ENCODE results near the gene ARHGAP15. TPM values are rescaled to one million over a fixed set of nuclear protein-coding genes. Genes with fewer than 3 reads are reported as not detected.

The ARHGAP15 gene
- total RNA-seq, 4 donors from 2014 or later, result 0.80 to 53.1 (median 12.7) TPM

DNA sequence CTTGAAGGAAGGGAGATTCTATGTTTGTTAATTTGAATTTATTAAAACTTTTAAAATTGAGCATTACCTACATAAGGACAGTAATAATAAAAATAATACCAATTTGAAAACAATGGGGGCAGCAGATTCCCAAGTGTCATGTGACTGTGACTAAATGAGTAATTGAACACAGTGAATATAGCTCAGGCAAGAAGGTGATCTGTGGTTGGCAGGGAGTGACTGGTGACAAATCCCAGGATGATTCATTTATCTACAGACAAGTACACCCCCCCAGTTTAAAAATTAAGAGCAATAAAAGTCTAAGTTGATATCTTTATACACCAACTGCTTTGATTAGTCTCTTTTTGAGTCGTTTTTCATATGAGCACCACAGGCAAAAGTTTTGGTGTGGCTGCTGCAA is 299.5 kb downstream of the ARHGAP15 start:
- TF ChIP-seq, protein P1, sequence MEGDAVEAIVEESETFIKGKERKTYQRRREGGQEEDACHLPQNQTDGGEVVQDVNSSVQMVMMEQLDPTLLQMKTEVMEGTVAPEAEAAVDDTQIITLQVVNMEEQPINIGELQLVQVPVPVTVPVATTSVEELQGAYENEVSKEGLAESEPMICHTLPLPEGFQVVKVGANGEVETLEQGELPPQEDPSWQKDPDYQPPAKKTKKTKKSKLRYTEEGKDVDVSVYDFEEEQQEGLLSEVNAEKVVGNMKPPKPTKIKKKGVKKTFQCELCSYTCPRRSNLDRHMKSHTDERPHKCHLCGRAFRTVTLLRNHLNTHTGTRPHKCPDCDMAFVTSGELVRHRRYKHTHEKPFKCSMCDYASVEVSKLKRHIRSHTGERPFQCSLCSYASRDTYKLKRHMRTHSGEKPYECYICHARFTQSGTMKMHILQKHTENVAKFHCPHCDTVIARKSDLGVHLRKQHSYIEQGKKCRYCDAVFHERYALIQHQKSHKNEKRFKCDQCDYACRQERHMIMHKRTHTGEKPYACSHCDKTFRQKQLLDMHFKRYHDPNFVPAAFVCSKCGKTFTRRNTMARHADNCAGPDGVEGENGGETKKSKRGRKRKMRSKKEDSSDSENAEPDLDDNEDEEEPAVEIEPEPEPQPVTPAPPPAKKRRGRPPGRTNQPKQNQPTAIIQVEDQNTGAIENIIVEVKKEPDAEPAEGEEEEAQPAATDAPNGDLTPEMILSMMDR (IDR thresholded peaks at IDR 0.05), result no peak
- TF ChIP-seq POLR2A (IDR thresholded peaks at IDR 0.05) (no peak), POLR2AphosphoS5 (IDR thresholded peaks at IDR 0.05) (no peak), EP300 (IDR thresholded peaks at IDR 0.05; ENCODE audit: low read depth) (no peak)
- no peak overlapping the region for H3K4me3 ChIP-seq
- intact Hi-C loops (cut with DNase I; ENCODE audit: low total_unique reads), result no loop called here

DNA sequence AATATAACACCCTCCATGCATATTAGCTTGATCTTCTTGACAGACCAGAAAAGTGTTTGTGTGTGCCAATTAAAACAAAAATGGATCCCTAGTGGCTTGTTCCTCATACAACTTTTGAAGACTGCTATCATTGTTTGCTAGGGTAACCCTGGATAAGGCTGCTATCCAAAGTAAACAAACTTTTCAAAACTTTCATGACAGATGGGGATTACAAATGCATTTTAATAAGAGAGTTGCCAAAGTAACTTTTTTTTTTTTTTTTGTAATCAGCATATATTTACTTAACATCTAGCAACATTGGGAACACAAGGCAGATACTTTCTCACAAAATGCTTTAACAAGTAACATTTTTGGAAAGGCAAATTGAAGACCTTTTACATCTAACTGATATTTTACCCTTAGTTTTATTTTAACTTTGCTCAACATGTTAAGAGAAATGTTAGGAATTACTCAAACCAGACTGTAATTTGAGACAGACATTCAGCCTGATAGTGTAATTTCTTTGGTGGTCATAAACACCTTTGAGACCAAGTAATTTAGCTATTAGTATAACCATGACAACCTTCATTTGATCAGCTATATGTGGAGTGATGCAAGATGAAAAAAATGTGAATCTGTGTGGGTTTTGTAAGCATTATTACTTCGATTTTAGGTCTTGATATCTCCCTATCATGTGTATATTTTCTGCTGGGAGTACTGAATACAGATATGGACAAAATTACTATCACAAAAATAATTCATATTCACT is 300.9 kb downstream of the ARHGAP15 start:
- in situ Hi-C loops (cut with MboI; ENCODE audit: low pct_ligation_motif_present in 1 of 4, low pct_unique_long_range_greater_than_20kb in 1 of 4, low sequenced_read_pairs in 3 of 4) (no loop called here), intact Hi-C loops (cut with DNase I; ENCODE audit: low total_unique reads) (no loop called here)
- WGBS, 2 donors (ENCODE audit: low coverage in 1 of 2), result 67 to 68% methylated on average over 1 of the region's 1 CpG
- Histone ChIP-seq H3K9me3 (no peaks in the 10 kb centered on the region), H3K27me3 (no peaks in the 10 kb centered on the region), H3K27ac (no peak overlapping the region), H3K4me3 (no peak overlapping the region), H3K4me1 (no peaks in the 10 kb centered on the region), H3K36me3 (no peaks in the 10 kb centered on the region)
- TF ChIP-seq POLR2AphosphoS5 (IDR thresholded peaks at IDR 0.05), result no peak
- no peak for TF ChIP-seq POLR2A (IDR thresholded peaks at IDR 0.05)
- TF ChIP-seq EP300 (IDR thresholded peaks at IDR 0.05; ENCODE audit: low read depth), result no peak
- TF ChIP-seq, protein P1 (IDR thresholded peaks at IDR 0.05), result no peak
- no peak for DNase-seq

More for the DNA sequence above, 299.5 kb downstream of the ARHGAP15 start:
- Histone ChIP-seq H3K27me3 (no peaks in the 10 kb centered on the region), H3K4me1 (no peaks in the 10 kb centered on the region), H3K36me3 (no peaks in the 10 kb centered on the region), H3K9me3 (no peaks in the 10 kb centered on the region), H3K27ac (no peak overlapping the region)
- DNase-seq, result no peak
- in situ Hi-C loops (cut with MboI; ENCODE audit: low pct_ligation_motif_present in 1 of 4, low pct_unique_long_range_greater_than_20kb in 1 of 4, low sequenced_read_pairs in 3 of 4), result no loop called here
- 50 to 56% methylated on average over 1 of the region's 1 CpG for WGBS, 2 donors (ENCODE audit: low coverage in 1 of 2)

DNA sequence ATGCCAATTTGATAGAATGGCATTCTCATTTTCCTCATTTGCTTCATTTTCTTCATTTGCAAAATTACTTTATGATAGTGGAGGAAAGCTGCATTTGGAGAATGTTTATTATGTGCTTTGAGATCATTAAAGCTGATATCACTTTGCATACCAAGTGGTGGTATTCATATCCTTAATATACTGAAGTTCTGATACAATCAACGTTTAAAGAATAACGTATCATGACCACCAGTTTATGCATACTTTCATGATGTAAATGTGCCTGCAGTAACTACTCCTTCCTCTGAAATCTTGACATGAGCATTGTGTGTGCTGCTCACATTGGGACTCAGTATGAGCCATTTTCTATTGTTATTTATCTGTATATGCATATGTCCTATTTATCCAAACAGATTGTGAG is 302.1 kb downstream of the ARHGAP15 start:
- no peak for DNase-seq
- no peaks in the 10 kb centered on the region for H3K9me3 ChIP-seq
- TF ChIP-seq EP300 (IDR thresholded peaks at IDR 0.05; ENCODE audit: low read depth), result no peak
- TF ChIP-seq, protein P1 (IDR thresholded peaks at IDR 0.05), result no peak
- TF ChIP-seq POLR2A (IDR thresholded peaks at IDR 0.05), result no peak
- no peak for TF ChIP-seq POLR2AphosphoS5 (IDR thresholded peaks at IDR 0.05)
- H3K36me3 ChIP-seq, result no peaks in the 10 kb centered on the region
- no peaks in the 10 kb centered on the region for H3K4me1 ChIP-seq
- H3K4me3 ChIP-seq, result no peak overlapping the region
- 65 to 83% methylated on average over 2 of the region's 2 CpGs for WGBS, 2 donors (ENCODE audit: low coverage in 1 of 2)
- in situ Hi-C loops (cut with MboI; ENCODE audit: low pct_ligation_motif_present in 1 of 4, low pct_unique_long_range_greater_than_20kb in 1 of 4, low sequenced_read_pairs in 3 of 4) (no loop called here), intact Hi-C loops (cut with DNase I; ENCODE audit: low total_unique reads) (no loop called here)
- H3K27me3 ChIP-seq, result no peaks in the 10 kb centered on the region
- H3K27ac ChIP-seq, result no peak overlapping the region

DNA sequence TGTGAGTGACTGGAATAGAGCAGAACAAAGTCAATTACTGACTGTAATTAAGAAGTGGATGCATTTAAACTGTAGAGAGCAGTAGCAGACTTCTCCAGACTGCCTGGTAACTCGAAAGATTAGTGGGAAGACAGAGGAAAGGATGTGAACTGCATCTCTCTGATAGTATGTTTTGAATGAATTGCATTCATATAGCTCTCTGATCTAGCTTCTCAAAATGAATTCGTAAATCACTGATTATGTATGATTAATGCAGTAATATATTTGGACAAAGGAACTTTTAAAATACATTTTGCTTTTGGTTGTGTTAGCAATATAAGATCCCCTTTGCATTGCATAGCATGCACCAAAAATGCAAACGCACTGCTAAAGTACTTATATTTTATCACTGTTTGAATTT is 304.0 kb downstream of the ARHGAP15 start:
- DNase-seq, result no peak
- in situ Hi-C loops (cut with MboI; ENCODE audit: low pct_ligation_motif_present in 1 of 4, low pct_unique_long_range_greater_than_20kb in 1 of 4, low sequenced_read_pairs in 3 of 4), result no loop called here
- no peak for TF ChIP-seq EP300 (IDR thresholded peaks at IDR 0.05; ENCODE audit: low read depth)
- TF ChIP-seq, protein P1 (IDR thresholded peaks at IDR 0.05), result no peak
- no peak for TF ChIP-seq POLR2A (IDR thresholded peaks at IDR 0.05)
- no peak for TF ChIP-seq POLR2AphosphoS5 (IDR thresholded peaks at IDR 0.05)
- Histone ChIP-seq H3K4me1 (no peaks in the 10 kb centered on the region), H3K27ac (peak overlapping the region in 1 of 4 donors; percentile 2), H3K36me3 (no peaks in the 10 kb centered on the region), H3K9me3 (no peaks in the 10 kb centered on the region), H3K27me3 (no peaks in the 10 kb centered on the region), H3K4me3 (no peak overlapping the region)
- intact Hi-C loops (cut with DNase I; ENCODE audit: low total_unique reads), result no loop called here
- WGBS, 2 donors (ENCODE audit: low coverage in 1 of 2), result 39 to 57% methylated on average over 3 of the region's 3 CpGs

Measured in transverse colon (tissue), 4 donors.